DMS114 treated with DMSO at 0.1 percent for 48 hours (cell line): ENCODE data around the gene MIF4GD.
A peak's percentile ranks its signal among the peaks of the same experiment; 100 is the strongest.
"Not testable (repeated sequence)": the region's sequence is repeated elsewhere in the genome, so short reads cannot be mapped to it uniquely, and the experiment has no call there.

Experiments
- DNase-seq: peaks from one replicate; lab custom pipeline; 2025; ENCODE audit not compliant: unreplicated experiment; lab: John Stamatoyannopoulos, UW

MIF4GD gene, protein sequence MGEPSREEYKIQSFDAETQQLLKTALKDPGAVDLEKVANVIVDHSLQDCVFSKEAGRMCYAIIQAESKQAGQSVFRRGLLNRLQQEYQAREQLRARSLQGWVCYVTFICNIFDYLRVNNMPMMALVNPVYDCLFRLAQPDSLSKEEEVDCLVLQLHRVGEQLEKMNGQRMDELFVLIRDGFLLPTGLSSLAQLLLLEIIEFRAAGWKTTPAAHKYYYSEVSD

GRCh38 chr17:75270966-75271232 is at the start of gene MIF4GD:
Gene MIF4GD (minus strand): TSS chr17:75271231. CDS start chr17:75270195, 1,036 bp downstream.
- no peak for DNase-seq

DNA sequence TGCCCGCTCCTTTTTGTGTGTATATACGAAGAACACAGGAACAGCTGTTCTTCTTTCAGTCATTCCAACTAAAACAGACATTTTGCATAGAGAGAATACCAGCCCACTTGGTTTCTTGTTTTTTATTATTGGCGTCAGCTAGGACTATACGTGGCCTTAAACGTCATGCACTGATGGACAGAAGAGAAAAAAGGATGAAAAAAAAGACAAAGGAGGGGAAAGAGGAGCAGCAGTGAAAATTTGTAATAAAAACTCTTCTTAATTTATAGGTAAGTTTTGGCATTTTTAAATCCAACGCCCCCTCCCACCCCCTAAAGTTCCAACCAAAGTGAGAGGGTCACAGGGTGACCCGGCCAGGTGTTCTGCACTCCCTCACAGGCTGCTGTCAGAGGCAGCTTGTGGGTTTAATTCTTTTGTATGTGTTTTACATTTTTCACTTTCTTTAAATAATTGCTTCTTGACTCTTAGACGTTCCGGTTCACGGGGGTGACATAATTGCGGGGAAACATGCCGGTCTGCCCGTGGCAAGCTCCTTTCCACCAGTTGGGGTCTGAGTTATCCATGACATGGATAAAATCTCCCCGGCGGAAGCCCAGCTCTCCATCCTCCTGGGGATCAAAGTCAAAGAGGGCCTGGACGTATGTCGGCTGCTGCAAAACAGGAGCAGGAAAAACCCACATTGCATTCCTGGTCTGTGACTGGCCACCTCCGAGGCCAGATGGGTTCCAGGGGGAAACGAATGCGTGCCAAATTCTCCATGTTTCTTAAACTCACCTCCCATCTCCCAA is 49.1 kb upstream of the MIF4GD start:
- no peak for DNase-seq

GRCh38 chr17:75318615-75319222 is 47.7 kb upstream of the MIF4GD start:
- no peak for DNase-seq

DNA sequence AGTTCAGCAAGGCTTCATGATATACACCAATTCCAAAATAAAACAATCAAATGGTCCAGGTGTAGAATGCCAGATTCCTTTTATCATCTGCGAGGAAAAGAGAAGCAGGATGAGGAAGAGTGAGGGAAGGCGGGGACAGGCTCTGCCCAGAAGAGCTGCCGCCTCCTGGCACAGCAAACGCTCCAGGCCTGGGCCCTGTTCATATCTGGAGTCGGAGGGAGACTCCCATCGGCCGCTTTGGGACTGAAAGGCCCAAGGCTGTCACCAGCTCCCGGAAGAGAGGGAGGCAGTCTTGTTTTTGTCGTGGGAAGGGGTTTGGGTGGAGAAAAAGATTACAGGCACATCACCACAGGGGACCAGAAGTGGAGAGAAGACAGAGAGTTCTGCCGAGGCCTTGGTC is 47.2 kb upstream of the MIF4GD start:
- no peak for DNase-seq

DNA sequence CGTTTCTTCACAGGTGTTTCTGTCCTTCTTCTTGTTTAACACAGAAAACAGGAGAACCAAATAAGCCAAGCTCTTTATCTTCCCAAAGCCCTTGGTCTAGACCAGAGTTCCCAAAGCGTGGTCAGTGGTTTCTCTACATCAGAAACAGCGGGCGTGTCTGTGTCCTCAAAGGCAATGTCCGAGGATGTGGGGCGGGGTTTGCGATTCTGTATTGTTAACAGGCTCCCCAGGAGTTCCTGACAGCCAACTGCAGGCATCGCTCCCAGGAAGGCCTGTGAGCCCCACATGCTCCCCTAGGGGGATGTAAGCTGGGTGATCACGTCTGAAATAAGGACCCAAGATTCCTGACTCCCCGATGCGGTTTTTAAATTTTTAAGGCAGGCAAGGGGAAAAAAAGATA is 46.6 kb upstream of the MIF4GD start:
- DNase-seq, result no peak

GRCh38 chr17:75316253-75316652 is 45.2 kb upstream of the MIF4GD start:
- DNase-seq, result no peak

- DNase-seq, result no peak
These were observed 44.7 kb upstream of the MIF4GD start for GRCh38 chr17:75315541-75316243.

DNA sequence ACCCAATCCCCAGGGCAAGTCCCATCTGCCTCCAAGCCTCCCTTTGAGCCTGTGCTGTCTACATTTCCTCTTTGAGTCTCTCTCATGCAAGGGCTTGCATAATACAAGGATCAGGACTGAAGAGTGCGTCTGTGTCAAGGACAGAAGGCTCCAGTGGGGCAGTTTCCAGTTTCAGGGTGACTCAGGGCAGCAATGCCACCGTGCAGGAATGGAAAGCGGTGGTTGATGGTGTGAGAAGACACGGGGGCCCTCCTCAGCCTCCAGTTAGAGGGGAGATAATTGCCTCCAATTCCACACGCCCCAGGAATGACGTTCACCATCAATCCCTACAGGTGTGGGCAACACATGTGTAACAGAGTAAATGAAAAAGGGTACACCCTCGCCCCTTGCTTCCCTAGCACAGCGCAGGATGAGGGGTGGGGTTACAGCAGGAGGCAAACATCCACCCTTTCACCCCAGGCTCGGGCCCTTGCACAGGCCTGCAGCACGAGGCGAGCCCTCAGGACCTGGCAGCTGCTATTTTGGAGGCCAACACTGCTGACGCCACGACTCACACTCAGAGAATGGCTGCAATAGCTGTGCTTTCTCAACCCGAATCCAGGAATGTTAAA is 43.0 kb upstream of the MIF4GD start:
- DNase-seq, result no peak

GRCh38 chr17:75308732-75309629 is 38.0 kb upstream of the MIF4GD start:
- no peak for DNase-seq

GRCh38 chr17:75307957-75308731 is 37.1 kb upstream of the MIF4GD start:
- DNase-seq, result no peak

- no peak for DNase-seq
These were observed 30.6 kb upstream of the MIF4GD start for GRCh38 chr17:75301502-75302206.

GRCh38 chr17:75301049-75301448 is 30.0 kb upstream of the MIF4GD start:
- DNase-seq, result no peak

- no peak for DNase-seq
These were observed 29.2 kb upstream of the MIF4GD start for GRCh38 chr17:75300280-75300679.

DNA sequence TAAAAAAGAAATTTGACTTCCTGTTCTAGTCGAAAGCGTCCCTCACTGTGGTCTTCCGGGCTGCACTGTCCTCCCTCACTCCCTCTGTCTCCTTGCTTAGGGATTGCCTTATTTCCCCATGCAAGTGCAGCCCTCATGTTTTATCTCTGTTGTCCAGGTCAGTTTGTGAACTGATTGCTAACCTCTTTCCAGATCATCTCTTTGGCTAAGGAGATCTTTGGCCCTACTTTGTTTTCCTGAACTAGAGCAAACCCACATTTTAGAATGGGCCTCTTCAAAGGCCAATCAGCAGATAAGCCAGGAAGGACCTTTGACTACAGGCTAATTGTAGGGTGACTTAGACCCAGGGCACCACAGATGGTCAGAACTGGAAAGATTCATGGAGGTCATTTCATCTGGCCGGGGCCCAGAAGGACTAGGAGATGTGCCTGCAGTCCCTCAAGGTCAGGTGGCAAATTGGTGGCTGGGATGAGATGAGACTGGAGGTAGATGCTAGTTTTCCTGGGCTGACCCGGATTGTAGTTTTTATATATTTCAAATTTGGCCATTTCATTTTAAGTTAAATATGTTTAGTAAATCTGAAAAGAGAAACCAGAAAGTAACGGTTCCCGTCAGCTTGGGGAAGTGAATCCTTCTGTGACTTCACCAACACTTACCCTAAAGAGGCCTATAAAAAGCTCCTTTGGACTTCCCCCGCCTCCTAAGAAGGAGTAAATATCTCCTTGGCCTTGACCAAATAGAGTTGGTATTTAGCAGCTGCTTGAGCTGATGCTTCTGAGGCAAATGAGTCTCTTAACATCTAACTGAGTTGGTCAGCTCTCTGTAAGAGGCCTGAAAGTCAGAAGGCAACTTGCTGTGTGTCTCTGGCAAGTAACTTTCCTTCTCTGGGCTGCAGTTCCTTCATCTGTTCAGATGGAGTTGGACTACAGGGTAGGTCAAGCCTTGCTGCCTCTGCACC is 24.4 kb upstream of the MIF4GD start:
- no peak for DNase-seq

DNA sequence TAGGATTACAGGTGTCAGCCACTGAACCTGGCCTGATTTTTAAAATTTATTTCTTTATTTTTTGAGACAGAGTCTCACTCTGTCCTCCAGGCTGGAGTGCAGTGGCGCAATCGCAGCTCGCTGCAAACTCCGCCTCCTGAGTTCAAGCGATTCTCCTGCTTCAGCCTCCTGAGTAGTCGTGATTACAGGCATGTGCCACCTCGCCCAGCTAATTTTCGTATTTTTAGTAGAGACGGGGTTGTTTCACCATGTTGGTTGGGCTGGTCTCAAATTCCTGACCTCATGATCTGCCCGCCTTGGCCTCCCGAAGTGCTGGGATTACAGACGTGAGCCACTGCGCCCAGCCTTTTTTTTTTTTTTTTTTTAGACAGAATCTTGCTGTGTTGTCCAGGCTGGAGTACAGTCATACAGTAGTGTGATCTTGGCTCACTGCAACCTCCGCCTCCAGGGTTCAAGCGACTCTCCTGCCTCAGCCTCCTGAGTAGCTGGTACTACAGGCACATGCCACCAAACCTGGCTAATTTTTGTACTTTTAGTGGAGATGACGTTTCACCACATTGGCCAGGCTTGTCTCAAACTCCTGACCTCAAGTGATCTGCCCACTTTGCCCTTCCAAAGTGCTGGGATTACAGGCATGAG is 21.9 kb upstream of the MIF4GD start:
- not testable (repeated sequence) for DNase-seq

GRCh38 chr17:75289832-75290337 is 18.9 kb upstream of the MIF4GD start:
- peak; percentile 68 for DNase-seq
